Hypothalamus (tissue), 51 donors: Measurements from ENCODE around the gene DUS2.
A peak's percentile ranks its signal among the peaks of the same experiment; 100 is the strongest.

Experiments used
- DNase-seq, 51 donors: peaks; one replicate each; lab custom pipeline; 2025; lab: John Stamatoyannopoulos, UW

DUS2 gene

GRCh38 chr16:68040506-68041288 is 17.6 kb downstream of the DUS2 start:
- peak in 48 of 51 donors; percentile 8 to 84 (median 58) for DNase-seq

GRCh38 chr16:68041783-68042182 is 18.7 kb downstream of the DUS2 start:
- no peak for DNase-seq

GRCh38 chr16:68046106-68046505 is 23.0 kb downstream of the DUS2 start:
- no peak for DNase-seq

- DNase-seq, result no peak
These were observed 24.9 kb downstream of the DUS2 start for GRCh38 chr16:68047987-68048386.

- DNase-seq, result no peak
These were observed 26.4 kb downstream of the DUS2 start for GRCh38 chr16:68049449-68049848.

GRCh38 chr16:68055395-68055794 is 32.3 kb downstream of the DUS2 start:
- no peak for DNase-seq

- DNase-seq, result no peak
These were observed 36.7 kb downstream of the DUS2 start for GRCh38 chr16:68059804-68060203.

- no peak for DNase-seq
These were observed 38.3 kb downstream of the DUS2 start for GRCh38 chr16:68061396-68061795.

- DNase-seq, result no peak
These were observed 39.9 kb downstream of the DUS2 start for GRCh38 chr16:68062910-68063393.

GRCh38 chr16:68064791-68065365 is 41.8 kb downstream of the DUS2 start:
- DNase-seq, result peak in 34 of 51 donors; percentile 2 to 64 (median 28)

GRCh38 chr16:68065716-68066305 is 42.7 kb downstream of the DUS2 start:
- DNase-seq, result no peak

- no peak for DNase-seq
These were observed 43.7 kb downstream of the DUS2 start for GRCh38 chr16:68066763-68067162.

- DNase-seq, result no peak
These were observed 45.8 kb downstream of the DUS2 start for GRCh38 chr16:68068926-68069325.

GRCh38 chr16:68069511-68070248 is 46.6 kb downstream of the DUS2 start:
- DNase-seq, result no peak

GRCh38 chr16:68070249-68070730 is 47.2 kb downstream of the DUS2 start:
- DNase-seq, result no peak

GRCh38 chr16:68070806-68071517 is 47.9 kb downstream of the DUS2 start:
- DNase-seq, result no peak

- no peak for DNase-seq
These were observed 48.4 kb downstream of the DUS2 start for GRCh38 chr16:68071518-68071901.

- no peak for DNase-seq
These were observed 49.1 kb downstream of the DUS2 start for GRCh38 chr16:68072038-68072695.

- DNase-seq, result no peak
These were observed 51.0 kb downstream of the DUS2 start for GRCh38 chr16:68073902-68074760.
